ENCODE results near the gene EPS8L3. TPM values are rescaled to one million over a fixed set of nuclear protein-coding genes. Genes with fewer than 3 reads are reported as not detected.

EPS8L3 gene
- total and polyA plus RNA-seq, 9 of the 15 experiments (the other 6 are each of a cell fraction or from before 2014, with no cell fraction given): 0.09 to 0.42 (median 0.14) TPM; not detected in 5

DNA sequence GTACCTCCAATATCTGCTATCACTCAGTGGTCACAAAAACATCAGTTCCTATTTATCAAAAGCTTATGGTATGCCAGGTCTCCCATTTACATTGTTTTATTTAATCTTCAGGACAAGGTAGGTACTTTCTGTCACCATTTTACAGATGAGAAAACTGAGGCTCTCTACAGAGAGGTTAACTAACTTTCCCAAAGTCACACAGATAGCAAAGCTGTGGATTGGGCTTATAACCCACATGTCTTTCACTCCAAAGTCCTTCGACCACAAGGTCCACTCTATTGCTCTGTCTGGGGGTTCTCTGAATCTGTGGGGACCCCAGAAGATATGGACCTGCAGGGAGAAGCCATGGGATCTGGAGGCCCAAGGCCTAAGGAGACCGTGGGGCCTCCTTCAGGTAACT lies 26.6 kb upstream of the EPS8L3 start:
- intact Hi-C loops (cut with micrococcal nuclease): loop anchor here (5.0 kb wide), 1 partner anchor 127 kb away; no protein-coding TSS in a partner anchor
- 0 out of 4 replicates have a peak, but pooled peaks of 1 of the 2 experiments have one; percentile 28 for TF ChIP-seq MNT (conservative IDR thresholded peaks at IDR 0.05)
- no peak for TF ChIP-seq RBM39 (optimal IDR thresholded peaks at IDR 0.05; ENCODE audit: low read depth, low read length)
- TF ChIP-seq HDAC1 (IDR thresholded peaks at IDR 0.05): no peak
- no peak for TF ChIP-seq ETV1 (tag; conservative IDR thresholded peaks at IDR 0.05; ENCODE audit: low read depth)
- no peak for TF ChIP-seq ZNF584 (CRISPR knock-in tag; IDR thresholded peaks at IDR 0.05; ENCODE audit: low read depth)
- TF ChIP-seq ZNF282 (CRISPR knock-in tag; IDR thresholded peaks at IDR 0.05): no peak
- no peak for TF ChIP-seq BDP1 (IDR thresholded peaks at IDR 0.05; ENCODE audit: insufficient read depth, insufficient read length)
- TF ChIP-seq CTCF (IDR thresholded peaks at IDR 0.05 in 2 of 3, conservative IDR thresholded peaks at IDR 0.05 in 1 of 3; ENCODE audit: insufficient read depth in 2 of 3, low read depth in 1 of 3, low read length in 3 of 3): no peak
- TF ChIP-seq HCFC1 (IDR thresholded peaks at IDR 0.05; ENCODE audit: low read depth, low read length): no peak
- no peak for TF ChIP-seq SRSF3 (IDR thresholded peaks at IDR 0.05; ENCODE audit: insufficient read depth, low read length)
- no peak for TF ChIP-seq NR3C1 (CRISPR knock-in tag; IDR thresholded peaks at IDR 0.05)
- TF ChIP-seq SRF (CRISPR knock-in tag; IDR thresholded peaks at IDR 0.05): 0 out of 4 replicates have a peak, but pooled peaks of 1 of the 2 experiments have one; percentile 13
- peak; percentile 10; the same call in 1 of the 2 replicates for TF ChIP-seq ZNF24 (IDR thresholded peaks at IDR 0.05)
- TF ChIP-seq MCM5 (IDR thresholded peaks at IDR 0.05; ENCODE audit: low read depth): no peak
- TF ChIP-seq TCFL5 (CRISPR knock-in tag; conservative IDR thresholded peaks at IDR 0.05): no peak
- TF ChIP-seq PHF8 (IDR thresholded peaks at IDR 0.05; ENCODE audit: borderline replicate concordance, low read length): no peak
- no peak for TF ChIP-seq ZNF140 (CRISPR knock-in tag; IDR thresholded peaks at IDR 0.05)
- TF ChIP-seq XRCC4 (IDR thresholded peaks at IDR 0.05; ENCODE audit: extremely low read depth, insufficient read depth, insufficient read length): no peak
- no peak for TF ChIP-seq MTA1 (IDR thresholded peaks at IDR 0.05; ENCODE audit: borderline replicate concordance)
- TF ChIP-seq CREB3 (tag; conservative IDR thresholded peaks at IDR 0.05; ENCODE audit: low read depth): no peak

More for the DNA sequence above, 26.6 kb upstream of the EPS8L3 start:
- POLR2A ChIA-PET: interaction anchor here (0.6 to 1.7 kb wide), 7 partner anchors 12 to 270 kb away, joined by 3 to 8 read pairs (median 3); partner anchors contain the start of genes AHCYL1 and STRIP1
- DNase-seq (ENCODE audit: extremely low read depth in 1 of 4, low spot score in 3 of 4): no peak
- H3K9ac ChIP-seq (ENCODE audit: insufficient read depth in 1 of 2, low read depth in 2 of 2, low read length in 2 of 2): peak overlapping the region in 1 of 2 experiments; percentile 64; a peak in 2 of 4 replicates
- 80% methylated on average over 2 of the region's 2 CpGs for WGBS (ENCODE audit: insufficient coverage, low coverage, missing lambda C conversion rate)
- H3K4me3 ChIP-seq: no peak overlapping the region
- in situ Hi-C loops (cut with MboI): no loop called here
- H3K27me3 ChIP-seq (ENCODE audit: control insufficient read depth in 2 of 2, insufficient read depth in 2 of 2, low read length in 2 of 2): no peaks in the 10 kb centered on the region
- no peaks in the 10 kb centered on the region for H3K79me2 ChIP-seq (ENCODE audit: control insufficient read depth, insufficient read depth, low read length)
- no peaks in the 10 kb centered on the region for H4K20me1 ChIP-seq (replicated peaks; ENCODE audit: control insufficient read depth, insufficient read depth, low read length)
- no peaks in the 10 kb centered on the region for H3K9me3 ChIP-seq (replicated peaks; ENCODE audit: control insufficient read depth, insufficient read depth, low read depth, low read length)
- H3K27ac ChIP-seq (ENCODE audit: extremely low read depth, low read depth, low read length): peak overlapping the region; percentile 26; the same call in 2 of the 3 replicates
- H2AFZ ChIP-seq (ENCODE audit: low read depth, low read length): peak overlapping the region; percentile 80
- H3K36me3 ChIP-seq (ENCODE audit: control insufficient read depth, insufficient read depth, low read length): no peaks in the 10 kb centered on the region
- CTCF ChIA-PET (ENCODE audit: low intra/inter-chr PET ratio): interaction anchor here (1.3 kb wide), 1 partner anchor 194 kb away, joined by 3 read pairs; the partner anchor contains the start of gene AHCYL1
- FAIRE-seq: no peak
- ATAC-seq: no peak
- peaks cover 68 to 71% of the 10 kb centered on the region in 2 experiments for H3K4me1 ChIP-seq (replicated peaks in 1 of 2; ENCODE audit: control insufficient read depth in 2 of 2, insufficient read depth in 2 of 2, low read length in 2 of 2)
- H3K9me1 ChIP-seq (ENCODE audit: control insufficient read depth, insufficient read depth, low read length): no peaks in the 10 kb centered on the region
- H3K4me2 ChIP-seq (ENCODE audit: insufficient read depth, low read length): no peak overlapping the region
- BruUV-seq (replicated peaks): no TSS peak
